Myocyte (in vitro differentiated cells): ENCODE data around the gene CHST15. TPM values are rescaled to one million over a fixed set of nuclear protein-coding genes. Genes with fewer than 3 reads are reported as not detected.

Source experiments
- DNase-seq: peaks from one replicate; pipeline ENCODE4 v3.0.0-alpha.2; 2012; ENCODE audit warnings: low read depth
- total RNA-seq: library from RNA; depleted of rRNA; stranded (reverse); fragments of >200 nt; gene quantifications from 2 replicates; pipeline ENCODE4 v1.2.3, GENCODE V29; 2014

Gene CHST15
- total RNA-seq, 1 donor from 2014 or later = 26.9 TPM

- no peak for DNase-seq
These were observed 26.4 kb downstream of the CHST15 start for GRCh38 chr10:124066781-124067714.

- no peak for DNase-seq
These were observed 27.2 kb downstream of the CHST15 start for GRCh38 chr10:124066126-124066700.

- DNase-seq = no peak
These were observed 27.8 kb downstream of the CHST15 start for GRCh38 chr10:124065382-124066125.

- no peak for DNase-seq
These were observed 28.7 kb downstream of the CHST15 start for GRCh38 chr10:124064676-124065075.

GRCh38 chr10:124063750-124064603, 29.4 kb downstream of the CHST15 start:
- DNase-seq = peak; percentile 79

DNA sequence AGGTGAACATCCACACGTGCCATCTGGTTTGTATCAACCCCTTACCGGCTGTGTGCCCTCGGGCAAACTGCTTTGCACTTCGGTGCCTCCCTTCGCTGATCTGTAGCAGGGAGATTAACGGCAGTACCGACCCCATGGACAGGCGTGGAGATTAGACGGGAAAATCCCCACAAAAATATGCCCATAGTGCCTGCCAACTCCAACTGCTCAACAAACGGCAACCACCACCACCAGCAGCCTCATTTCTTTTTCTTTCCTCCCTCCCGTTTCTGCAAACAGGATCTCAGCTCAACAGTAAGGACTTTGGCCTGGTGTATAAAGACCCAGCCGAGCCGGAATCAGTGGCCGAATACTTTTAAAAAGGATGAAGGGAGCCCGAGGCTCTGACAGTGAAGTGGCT, 31.0 kb downstream of the CHST15 start:
- DNase-seq = no peak

GRCh38 chr10:124061030-124061429, 32.4 kb downstream of the CHST15 start:
- no peak for DNase-seq

DNA sequence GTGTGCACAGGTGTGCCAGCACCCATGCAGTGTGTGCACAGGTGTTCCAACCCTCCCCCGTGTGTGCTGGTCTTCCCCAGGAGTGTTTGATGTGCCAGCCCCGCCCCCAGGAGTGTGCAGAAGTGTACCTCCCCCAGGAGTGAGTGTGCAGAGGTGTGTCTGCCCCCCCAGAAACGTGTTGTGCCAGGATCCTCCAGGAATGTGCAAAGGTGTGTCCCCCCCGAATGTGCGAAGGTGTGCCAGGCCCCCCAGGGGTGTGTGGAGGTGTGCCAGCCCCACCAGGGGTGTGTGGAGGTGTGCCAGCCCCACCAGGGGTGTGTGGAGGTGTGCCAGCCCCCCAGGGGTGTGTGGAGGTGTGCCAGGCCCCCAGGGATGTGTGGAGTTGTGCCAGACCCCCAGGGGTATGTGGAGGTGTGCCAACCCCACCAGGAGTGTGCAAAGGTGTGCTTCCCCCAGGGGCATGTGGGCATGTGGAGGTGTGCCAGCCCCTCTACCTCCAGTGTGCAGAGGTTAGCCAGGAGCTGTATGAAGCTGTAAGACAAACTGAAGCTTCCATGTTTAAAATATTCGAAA, 33.2 kb downstream of the CHST15 start:
- no peak for DNase-seq

DNA sequence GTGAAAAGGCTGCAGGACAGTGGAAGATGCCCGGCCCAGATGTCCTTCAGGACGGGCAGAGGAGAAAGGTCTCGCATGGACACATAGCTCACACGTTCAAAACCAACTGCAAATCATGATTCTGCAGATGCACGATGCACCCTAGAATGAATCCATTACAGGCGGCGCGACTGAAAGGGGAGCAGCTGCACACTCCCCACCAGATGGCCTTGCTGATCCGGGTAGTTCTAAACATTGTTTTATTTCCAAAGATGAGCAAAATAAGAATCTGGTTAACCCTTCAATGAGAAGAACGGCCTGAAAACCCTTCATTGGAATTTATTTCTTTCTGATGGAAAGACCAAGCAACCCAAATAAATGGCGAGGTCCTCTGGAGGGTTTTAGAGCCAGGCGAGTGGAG, 33.8 kb downstream of the CHST15 start:
- DNase-seq = no peak

GRCh38 chr10:124058346-124059003, 34.9 kb downstream of the CHST15 start:
- DNase-seq = peak; percentile 26

GRCh38 chr10:124057601-124058000, 35.8 kb downstream of the CHST15 start:
- no peak for DNase-seq

GRCh38 chr10:124056337-124056980, 36.9 kb downstream of the CHST15 start:
- DNase-seq = no peak

- no peak for DNase-seq
These were observed 39.4 kb downstream of the CHST15 start for GRCh38 chr10:124053971-124054370.

DNA sequence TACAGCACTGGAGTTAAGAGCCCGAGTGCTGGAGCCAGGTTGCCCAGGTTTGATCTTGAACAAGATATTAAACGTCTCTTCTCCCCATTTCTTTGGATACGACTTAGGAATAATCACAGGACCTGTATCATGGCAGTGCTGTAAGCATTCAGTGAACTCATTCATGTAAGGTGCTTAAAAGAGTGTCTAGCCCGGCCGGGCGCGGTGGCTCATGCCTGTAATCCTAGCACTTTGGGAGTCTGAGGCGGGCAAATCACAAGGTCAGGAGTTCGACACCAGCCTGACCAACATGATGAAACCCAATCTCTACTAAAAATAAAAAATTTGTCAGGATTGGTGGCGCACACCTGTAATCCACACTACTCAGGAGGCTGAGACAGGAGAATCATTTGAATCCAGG, 40.8 kb downstream of the CHST15 start:
- no peak for DNase-seq

DNA sequence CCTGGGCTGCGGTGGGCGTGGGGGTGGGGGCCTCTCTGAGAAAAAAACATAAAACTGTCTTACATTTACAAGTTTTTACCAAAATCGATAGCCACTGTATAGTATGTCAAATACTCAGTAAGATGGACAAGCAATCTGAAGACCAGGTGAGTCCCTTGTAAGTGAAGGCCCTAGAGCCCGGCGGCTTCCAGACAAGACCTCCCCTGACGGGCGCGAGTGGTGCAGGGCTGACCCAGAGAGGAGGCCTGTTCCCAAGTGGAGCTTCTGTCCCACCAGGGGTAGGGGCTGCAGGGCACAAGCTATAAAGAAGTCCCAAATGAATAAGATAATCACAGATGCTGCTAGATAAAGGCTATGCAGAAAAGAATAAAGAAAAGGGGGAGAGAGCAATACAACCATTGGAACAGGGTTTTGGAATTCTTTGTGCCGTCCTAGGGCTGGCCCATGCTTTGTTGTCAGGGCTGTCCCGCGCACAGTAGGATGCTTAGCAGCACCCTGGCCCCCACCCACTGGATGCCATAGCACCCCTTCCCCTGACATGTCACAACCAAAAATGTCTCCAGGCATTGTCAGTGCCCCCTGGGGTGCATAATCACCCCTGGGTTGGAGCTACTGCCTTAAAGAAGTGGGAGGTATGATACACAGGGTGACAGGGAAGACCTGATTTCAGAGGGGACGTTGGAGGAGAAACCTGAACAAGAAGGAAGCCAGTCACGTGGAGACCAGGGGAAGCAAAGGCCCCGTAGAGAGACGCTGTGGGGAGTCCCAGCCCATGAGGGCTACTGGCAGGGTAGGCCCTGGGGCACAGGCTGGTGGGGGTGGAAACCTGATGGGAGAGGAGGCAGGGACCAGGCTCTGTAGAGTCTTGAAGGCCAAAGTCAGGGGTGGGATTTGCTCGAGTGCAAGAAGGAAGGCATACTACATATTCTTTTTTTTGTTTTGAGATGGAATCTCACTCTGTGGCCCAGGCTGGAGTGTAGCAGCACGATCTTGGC, 43.1 kb downstream of the CHST15 start:
- DNase-seq = no peak

DNA sequence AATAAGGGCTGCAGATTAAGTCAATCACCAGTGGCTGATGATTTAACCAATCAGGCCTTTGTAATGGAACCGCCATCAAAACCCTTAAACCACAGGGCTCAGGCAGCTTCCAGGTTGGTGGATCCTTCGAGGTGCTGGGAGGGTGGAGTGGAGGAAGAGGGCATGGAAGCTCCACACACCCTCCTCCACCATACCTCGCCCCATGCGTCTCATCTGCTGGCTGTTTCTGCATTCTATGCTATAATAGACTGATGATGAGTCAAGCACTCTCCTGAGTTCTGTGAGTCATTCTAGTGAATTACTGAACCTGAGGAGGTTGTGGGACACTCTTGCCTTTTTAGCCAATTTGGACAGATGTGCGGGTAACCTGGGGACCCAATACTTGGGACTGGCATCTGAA, 43.9 kb downstream of the CHST15 start:
- DNase-seq = no peak

- no peak for DNase-seq
These were observed 44.8 kb downstream of the CHST15 start for GRCh38 chr10:124048371-124049290.
